Measurements from ENCODE around the gene TNRC6B. TPM values are rescaled to one million over a fixed set of nuclear protein-coding genes. Genes with fewer than 3 reads are reported as not detected.

TNRC6B gene
- total RNA-seq, 1 experiment from 2014 or later: 50.4 TPM

GRCh38 chr22:40305625-40306024 is 127.9 kb downstream of the TNRC6B start:
- Mint-ChIP-seq H3K27ac (peak overlapping the region; percentile 68; the same call in 1 of the 2 replicates), H3K4me1 (no peaks in the 10 kb centered on the region), H3K27me3 (ENCODE audit: low read depth) (no peaks in the 10 kb centered on the region; the same call in 1 of the 2 replicates), H3K9me3 (no peaks in the 10 kb centered on the region), H3K4me3 (no peak overlapping the region), H3K36me3 (peaks cover 52% of the 10 kb centered on the region)
- POLR2A ChIA-PET: no interaction called here
- DNase-seq (ENCODE audit: low spot score) (no peak), ATAC-seq (no peak)
- CTCF ChIA-PET: no interaction called here
- TF ChIP-seq, protein P1, sequence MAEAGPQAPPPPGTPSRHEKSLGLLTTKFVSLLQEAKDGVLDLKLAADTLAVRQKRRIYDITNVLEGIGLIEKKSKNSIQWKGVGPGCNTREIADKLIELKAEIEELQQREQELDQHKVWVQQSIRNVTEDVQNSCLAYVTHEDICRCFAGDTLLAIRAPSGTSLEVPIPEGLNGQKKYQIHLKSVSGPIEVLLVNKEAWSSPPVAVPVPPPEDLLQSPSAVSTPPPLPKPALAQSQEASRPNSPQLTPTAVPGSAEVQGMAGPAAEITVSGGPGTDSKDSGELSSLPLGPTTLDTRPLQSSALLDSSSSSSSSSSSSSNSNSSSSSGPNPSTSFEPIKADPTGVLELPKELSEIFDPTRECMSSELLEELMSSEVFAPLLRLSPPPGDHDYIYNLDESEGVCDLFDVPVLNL (CRISPR knock-in tag; IDR thresholded peaks at IDR 0.05; ENCODE audit: borderline replicate concordance, low read depth): no peak
- TF ChIP-seq SOX15 (CRISPR knock-in tag; IDR thresholded peaks at IDR 0.05) (no peak), GRHL2 (CRISPR knock-in tag; IDR thresholded peaks at IDR 0.05; ENCODE audit: insufficient replicate concordance, severe bottlenecking) (no peak), NFE2L1 (CRISPR knock-in tag; IDR thresholded peaks at IDR 0.05) (no peak), ZNF425 (CRISPR knock-in tag; conservative IDR thresholded peaks at IDR 0.05) (no peak), ETV6 (CRISPR knock-in tag; IDR thresholded peaks at IDR 0.05) (no peak), PREB (CRISPR knock-in tag; IDR thresholded peaks at IDR 0.05; ENCODE audit: borderline replicate concordance) (no peak), ZNF232 (CRISPR knock-in tag; IDR thresholded peaks at IDR 0.05) (no peak), AR (CRISPR knock-in tag; IDR thresholded peaks at IDR 0.05) (no peak), FOXK1 (CRISPR knock-in tag; IDR thresholded peaks at IDR 0.05) (no peak), ZNF396 (CRISPR knock-in tag; IDR thresholded peaks at IDR 0.05; ENCODE audit: borderline replicate concordance) (no peak), ZNF263 (CRISPR knock-in tag; IDR thresholded peaks at IDR 0.05; ENCODE audit: low read depth) (no peak), ZNF416 (CRISPR knock-in tag; IDR thresholded peaks at IDR 0.05) (no peak), ZNF671 (CRISPR knock-in tag; IDR thresholded peaks at IDR 0.05) (no peak), ESRRA (CRISPR knock-in tag; IDR thresholded peaks at IDR 0.05; ENCODE audit: borderline replicate concordance) (no peak), JUN (CRISPR knock-in tag; IDR thresholded peaks at IDR 0.05) (no peak)

DNA sequence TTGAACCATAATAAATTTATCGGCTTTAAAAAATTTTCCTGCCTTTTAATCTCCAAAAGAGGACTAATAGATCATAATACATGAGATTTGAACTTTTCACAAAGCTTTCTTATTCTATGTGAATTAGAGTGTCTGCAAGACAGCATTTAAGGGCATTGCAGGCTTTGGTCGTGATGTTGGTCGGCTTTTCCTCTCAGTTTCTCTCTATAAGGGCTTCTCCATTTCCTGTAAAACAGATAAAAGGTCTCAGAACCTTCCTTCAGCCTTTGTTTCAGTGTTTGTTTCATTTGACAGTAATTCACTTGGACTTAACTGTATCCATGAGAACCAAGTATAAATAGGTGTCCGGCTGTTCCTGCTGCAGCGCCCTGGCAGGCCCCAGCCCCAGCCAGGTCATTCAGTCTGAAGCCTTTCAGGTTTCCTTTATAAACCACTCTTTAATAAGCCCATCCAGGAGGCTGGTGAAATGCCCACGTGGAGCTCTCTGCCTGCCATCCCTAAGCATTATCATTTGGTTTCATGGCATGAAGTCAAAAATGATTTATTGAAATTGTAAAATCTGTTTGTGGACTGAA is 131.4 kb downstream of the TNRC6B start:
- H3K27me3 Mint-ChIP-seq (ENCODE audit: low read depth): no peaks in the 10 kb centered on the region; the same call in 1 of the 2 replicates
- CTCF ChIA-PET: interaction anchor here (1.3 kb wide), 1 partner anchor 39 kb away, joined by 4 read pairs; no protein-coding TSS in a partner anchor
- no peak for DNase-seq (ENCODE audit: low spot score)
- ATAC-seq: no peak
- peaks cover 59% of the 10 kb centered on the region for H3K36me3 Mint-ChIP-seq
- TF ChIP-seq ELF4 (CRISPR knock-in tag; IDR thresholded peaks at IDR 0.05; ENCODE audit: low read depth): no peak
- TF ChIP-seq GABPB1 (CRISPR knock-in tag; IDR thresholded peaks at IDR 0.05): no peak
- TF ChIP-seq, protein P2, sequence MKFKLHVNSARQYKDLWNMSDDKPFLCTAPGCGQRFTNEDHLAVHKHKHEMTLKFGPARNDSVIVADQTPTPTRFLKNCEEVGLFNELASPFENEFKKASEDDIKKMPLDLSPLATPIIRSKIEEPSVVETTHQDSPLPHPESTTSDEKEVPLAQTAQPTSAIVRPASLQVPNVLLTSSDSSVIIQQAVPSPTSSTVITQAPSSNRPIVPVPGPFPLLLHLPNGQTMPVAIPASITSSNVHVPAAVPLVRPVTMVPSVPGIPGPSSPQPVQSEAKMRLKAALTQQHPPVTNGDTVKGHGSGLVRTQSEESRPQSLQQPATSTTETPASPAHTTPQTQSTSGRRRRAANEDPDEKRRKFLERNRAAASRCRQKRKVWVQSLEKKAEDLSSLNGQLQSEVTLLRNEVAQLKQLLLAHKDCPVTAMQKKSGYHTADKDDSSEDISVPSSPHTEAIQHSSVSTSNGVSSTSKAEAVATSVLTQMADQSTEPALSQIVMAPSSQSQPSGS (CRISPR knock-in tag; IDR thresholded peaks at IDR 0.05; ENCODE audit: borderline replicate concordance, low read depth): no peak
- TF ChIP-seq, protein P3, sequence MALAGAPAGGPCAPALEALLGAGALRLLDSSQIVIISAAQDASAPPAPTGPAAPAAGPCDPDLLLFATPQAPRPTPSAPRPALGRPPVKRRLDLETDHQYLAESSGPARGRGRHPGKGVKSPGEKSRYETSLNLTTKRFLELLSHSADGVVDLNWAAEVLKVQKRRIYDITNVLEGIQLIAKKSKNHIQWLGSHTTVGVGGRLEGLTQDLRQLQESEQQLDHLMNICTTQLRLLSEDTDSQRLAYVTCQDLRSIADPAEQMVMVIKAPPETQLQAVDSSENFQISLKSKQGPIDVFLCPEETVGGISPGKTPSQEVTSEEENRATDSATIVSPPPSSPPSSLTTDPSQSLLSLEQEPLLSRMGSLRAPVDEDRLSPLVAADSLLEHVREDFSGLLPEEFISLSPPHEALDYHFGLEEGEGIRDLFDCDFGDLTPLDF (CRISPR knock-in tag; IDR thresholded peaks at IDR 0.05): no peak
- H3K4me3 Mint-ChIP-seq: no peak overlapping the region
- H3K4me1 Mint-ChIP-seq: no peaks in the 10 kb centered on the region
- POLR2A ChIA-PET: no interaction called here
- H3K27ac Mint-ChIP-seq: no peak overlapping the region
- no peaks in the 10 kb centered on the region for H3K9me3 Mint-ChIP-seq
